WTC11 (cell line): ENCODE results near the gene GRM8.

Experiments
- CTCF ChIP-seq: fragments of 200-600 bp; IDR thresholded peaks from 2 replicates; pipeline ENCODE4 v1.8.0; 2022; ENCODE audit warnings: antibody characterized with exemption
- FOXJ3 ChIP-seq: sonication (generic); formaldehyde crosslinking; IDR thresholded peaks from 2 replicates; pipeline ENCODE4 v1.9.0; 2021; ENCODE audit warnings: missing genetic modification reagents, mild to moderate bottlenecking, borderline replicate concordance
- TCF7 ChIP-seq: sonication (generic); formaldehyde crosslinking; IDR thresholded peaks from 2 replicates; pipeline ENCODE4 v1.8.0; 2022; ENCODE audit warnings: mild to moderate bottlenecking, low read depth, missing genetic modification reagents, moderate library complexity
- TF ChIP-seq, protein P1 (sequence below): sonication (generic); formaldehyde crosslinking; IDR thresholded peaks from 2 replicates; pipeline ENCODE4 v1.8.0; 2022; ENCODE audit warnings: mild to moderate bottlenecking, missing genetic modification reagents

DNA sequence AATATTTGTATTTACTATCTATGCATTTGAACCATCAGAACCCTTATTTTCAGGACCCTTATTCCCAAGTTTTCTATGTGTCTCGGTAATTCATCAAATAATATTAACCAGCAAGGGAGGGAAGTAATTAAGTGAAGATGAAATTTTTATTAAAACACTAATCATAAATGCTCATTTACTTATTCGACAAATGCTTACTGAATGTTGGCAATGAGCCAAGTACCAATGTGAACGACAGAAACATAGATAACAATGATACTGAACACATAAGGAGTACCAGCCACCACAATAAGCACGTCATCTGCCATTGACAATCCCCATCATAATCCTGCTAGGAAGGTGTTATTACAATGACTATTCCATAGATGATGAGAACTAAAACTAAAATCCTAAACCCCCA is 45.5 kb downstream of the GRM8 start:
- no peak for TF ChIP-seq FOXJ3 (CRISPR knock-in tag)
- no peak for TF ChIP-seq TCF7 (CRISPR knock-in tag)
- TF ChIP-seq CTCF: no peak
- TF ChIP-seq, protein P1, sequence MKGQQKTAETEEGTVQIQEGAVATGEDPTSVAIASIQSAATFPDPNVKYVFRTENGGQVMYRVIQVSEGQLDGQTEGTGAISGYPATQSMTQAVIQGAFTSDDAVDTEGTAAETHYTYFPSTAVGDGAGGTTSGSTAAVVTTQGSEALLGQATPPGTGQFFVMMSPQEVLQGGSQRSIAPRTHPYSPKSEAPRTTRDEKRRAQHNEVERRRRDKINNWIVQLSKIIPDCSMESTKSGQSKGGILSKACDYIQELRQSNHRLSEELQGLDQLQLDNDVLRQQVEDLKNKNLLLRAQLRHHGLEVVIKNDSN (CRISPR knock-in tag): no peak
